ENCODE measurements around the gene ASPDH. TPM values are rescaled to one million over a fixed set of nuclear protein-coding genes. Genes with fewer than 3 reads are reported as not detected.

Gene ASPDH
- total RNA-seq, 1 experiment from 2014 or later, result not detected

- no peaks in the 10 kb centered on the region for H3K9me3 ChIP-seq (replicated peaks)
- H3K4me3 ChIP-seq, result no peak overlapping the region
- no peak for DNase-seq (ENCODE audit: low read depth in 1 of 2, low spot score in 2 of 2)
- H3K27ac ChIP-seq, result no peak overlapping the region
- H3K27me3 ChIP-seq (replicated peaks), result peaks cover 4% of the 10 kb centered on the region; the same call in 1 of the 2 replicates
- no peaks in the 10 kb centered on the region for H3K4me1 ChIP-seq (replicated peaks)
- H3K36me3 ChIP-seq, result no peaks in the 10 kb centered on the region
These were observed 49.4 kb downstream of the ASPDH start for GRCh38 chr19:50464348-50464747.

- Histone ChIP-seq H3K27me3 (replicated peaks) (peaks cover 4% of the 10 kb centered on the region; the same call in 1 of the 2 replicates), H3K36me3 (no peaks in the 10 kb centered on the region), H3K4me3 (no peak overlapping the region), H3K9me3 (replicated peaks) (no peaks in the 10 kb centered on the region), H3K27ac (no peak overlapping the region), H3K4me1 (replicated peaks) (no peaks in the 10 kb centered on the region)
- DNase-seq (ENCODE audit: low read depth in 1 of 2, low spot score in 2 of 2), result no peak
These were observed 50.7 kb downstream of the ASPDH start for GRCh38 chr19:50462970-50463369.

Other genes with a start within 250 kb of the ASPDH start
- not detected in 2 replicates for gene KCNC3, start 184.5 kb downstream of the ASPDH start, total RNA-seq (2014; rRNA removed; shearing (Covaris generic))
- gene NAPSA, start 148.3 kb downstream of the ASPDH start, total RNA-seq (2014; rRNA removed; shearing (Covaris generic)), result not detected in 2 replicates
- gene NR1H2, start 137.5 kb downstream of the ASPDH start, total RNA-seq (2014; rRNA removed; shearing (Covaris generic)), result 32.4 and 45.5 TPM in 2 replicates
- gene POLD1, start 129.6 kb downstream of the ASPDH start, total RNA-seq (2014; rRNA removed; shearing (Covaris generic)), result 33.3 and 51.8 TPM in 2 replicates
- gene SPIB, start 95.0 kb downstream of the ASPDH start, total RNA-seq (2014; rRNA removed; shearing (Covaris generic)), result not detected in 2 replicates
- not detected in 2 replicates for gene MYBPC2, start 81.0 kb downstream of the ASPDH start, total RNA-seq (2014; rRNA removed; shearing (Covaris generic))
- 67.3 and 86.0 TPM in 2 replicates for gene EMC10, start 37.4 kb downstream of the ASPDH start, total RNA-seq (2014; rRNA removed; shearing (Covaris generic))
- not detected in 2 replicates for gene GARIN5A, start 37.1 kb downstream of the ASPDH start, total RNA-seq (2014; rRNA removed; shearing (Covaris generic))
- gene JOSD2, start 2.7 kb downstream of the ASPDH start, total RNA-seq (2014; rRNA removed; shearing (Covaris generic)), result 21.9 and 43.6 TPM in 2 replicates
- gene LRRC4B, start 54.5 kb upstream of the ASPDH start, total RNA-seq (2014; rRNA removed; shearing (Covaris generic)), result not detected in 2 replicates
- gene SYT3, start 126.0 kb upstream of the ASPDH start, total RNA-seq (2014; rRNA removed; shearing (Covaris generic)), result not detected in 2 replicates
- gene C19orf81, start 135.5 kb upstream of the ASPDH start, total RNA-seq (2014; rRNA removed; shearing (Covaris generic)), result not detected in 2 replicates
- gene SHANK1, start 205.9 kb upstream of the ASPDH start, total RNA-seq (2014; rRNA removed; shearing (Covaris generic)), result not detected in 2 replicates
- 0.56 and 1.7 TPM in 2 replicates for gene CLEC11A, start 209.5 kb upstream of the ASPDH start, total RNA-seq (2014; rRNA removed; shearing (Covaris generic))